GM12801 (cell line): ENCODE data around the gene MCM10.

Experiments
- TF ChIP-seq, protein P1 (sequence below): IDR thresholded peaks from one replicate; pipeline ENCODE4 v1.5.1; 2011; ENCODE audit warnings: control low read depth; ENCODE audit not compliant: insufficient read length; ENCODE audit errors: extremely low read depth

Gene MCM10

DNA sequence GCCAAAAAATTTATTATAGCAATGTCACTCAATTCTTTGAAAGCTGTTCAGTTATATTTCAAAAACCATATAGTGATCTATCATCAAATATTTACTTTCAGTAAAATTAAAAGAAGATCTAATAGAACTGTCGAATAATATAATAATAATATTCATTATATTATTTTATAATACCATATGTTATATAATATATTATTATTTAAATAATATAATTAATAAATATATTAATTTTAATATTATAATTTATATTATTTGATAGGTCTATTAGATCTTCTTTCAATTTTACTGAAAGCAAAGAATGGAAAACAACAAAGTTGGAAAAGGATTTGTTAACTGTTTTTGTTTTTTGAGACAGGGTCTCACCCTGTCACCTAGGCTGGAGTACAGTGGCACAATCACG, 95.3 kb downstream of the MCM10 start:
- TF ChIP-seq, protein P1, sequence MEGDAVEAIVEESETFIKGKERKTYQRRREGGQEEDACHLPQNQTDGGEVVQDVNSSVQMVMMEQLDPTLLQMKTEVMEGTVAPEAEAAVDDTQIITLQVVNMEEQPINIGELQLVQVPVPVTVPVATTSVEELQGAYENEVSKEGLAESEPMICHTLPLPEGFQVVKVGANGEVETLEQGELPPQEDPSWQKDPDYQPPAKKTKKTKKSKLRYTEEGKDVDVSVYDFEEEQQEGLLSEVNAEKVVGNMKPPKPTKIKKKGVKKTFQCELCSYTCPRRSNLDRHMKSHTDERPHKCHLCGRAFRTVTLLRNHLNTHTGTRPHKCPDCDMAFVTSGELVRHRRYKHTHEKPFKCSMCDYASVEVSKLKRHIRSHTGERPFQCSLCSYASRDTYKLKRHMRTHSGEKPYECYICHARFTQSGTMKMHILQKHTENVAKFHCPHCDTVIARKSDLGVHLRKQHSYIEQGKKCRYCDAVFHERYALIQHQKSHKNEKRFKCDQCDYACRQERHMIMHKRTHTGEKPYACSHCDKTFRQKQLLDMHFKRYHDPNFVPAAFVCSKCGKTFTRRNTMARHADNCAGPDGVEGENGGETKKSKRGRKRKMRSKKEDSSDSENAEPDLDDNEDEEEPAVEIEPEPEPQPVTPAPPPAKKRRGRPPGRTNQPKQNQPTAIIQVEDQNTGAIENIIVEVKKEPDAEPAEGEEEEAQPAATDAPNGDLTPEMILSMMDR: no peak

DNA sequence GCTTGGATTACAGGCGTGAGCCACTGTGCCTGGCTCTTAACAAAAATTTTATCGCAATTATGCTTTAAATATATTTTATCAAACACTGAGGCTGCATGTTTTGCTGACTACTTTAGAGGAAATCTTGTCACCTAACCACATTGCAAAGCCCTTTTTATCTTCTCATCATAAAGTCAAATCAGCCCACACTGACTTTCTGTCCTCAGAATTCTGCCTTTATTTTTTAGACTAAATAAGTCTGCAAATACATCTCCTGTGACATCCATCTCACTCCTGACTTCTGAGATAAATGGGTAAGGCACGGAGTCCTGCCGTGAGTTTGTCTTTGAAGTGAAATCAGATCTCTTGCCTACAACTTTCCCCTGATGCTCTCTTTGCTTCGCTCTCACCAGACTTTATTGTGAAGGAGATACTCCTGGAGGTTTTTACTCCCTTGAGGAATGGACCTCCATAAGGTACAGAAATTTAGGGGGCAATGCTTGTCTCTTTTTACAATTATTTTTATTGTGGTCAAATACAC, 96.3 kb downstream of the MCM10 start:
- TF ChIP-seq, protein P1: no peak
